Activated CD8-positive, alpha-beta memory T cell treated with anti-CD3 and anti-CD28 coated beads for 48 hours (primary cell): ENCODE measurements around the gene RPS6KA1.
"Not testable (repeated sequence)": the region's sequence is repeated elsewhere in the genome, so short reads cannot be mapped to it uniquely, and the experiment has no call there.

Experiments used
- DNase-seq, 3 experiments: peaks; one replicate each; pipeline ENCODE4 v3.0.0-alpha.2; 2020; ENCODE audit warnings: low read depth in 2 of 3, low spot score in 2 of 3

Gene RPS6KA1

GRCh38 chr1:26593385-26593784 is 63.8 kb downstream of the RPS6KA1 start:
- DNase-seq, result no peak

- not testable (repeated sequence) for DNase-seq
These were observed 65.0 kb downstream of the RPS6KA1 start for GRCh38 chr1:26594593-26594992.

- DNase-seq, result no peak
These were observed 68.1 kb downstream of the RPS6KA1 start for GRCh38 chr1:26597629-26598039.

- no peak for DNase-seq
These were observed 69.3 kb downstream of the RPS6KA1 start for GRCh38 chr1:26598890-26599289.

- DNase-seq, result no peak
These were observed 72.9 kb downstream of the RPS6KA1 start for GRCh38 chr1:26602378-26602959.

- DNase-seq, result no peak
These were observed 74.3 kb downstream of the RPS6KA1 start for GRCh38 chr1:26603856-26604255.

GRCh38 chr1:26607186-26607585 is 77.6 kb downstream of the RPS6KA1 start:
- no peak for DNase-seq

GRCh38 chr1:26608895-26609294 is 79.3 kb downstream of the RPS6KA1 start:
- DNase-seq, result no peak

GRCh38 chr1:26610781-26611180 is 81.2 kb downstream of the RPS6KA1 start:
- no peak for DNase-seq

GRCh38 chr1:26612627-26613026 is 83.1 kb downstream of the RPS6KA1 start:
- DNase-seq, result not testable (repeated sequence)

- DNase-seq, result no peak
These were observed 85.3 kb downstream of the RPS6KA1 start for GRCh38 chr1:26614655-26615411.

GRCh38 chr1:26616881-26617280 is 87.3 kb downstream of the RPS6KA1 start:
- no peak for DNase-seq

GRCh38 chr1:26618561-26618960 is 89.0 kb downstream of the RPS6KA1 start:
- DNase-seq, result no peak
